ENCODE data around the gene UCN3.

Gene UCN3

GRCh38 chr10:5411941-5412276 is 47.1 kb downstream of the UCN3 start:
- Histone ChIP-seq H3K9ac (ENCODE audit: low read length) (peak overlapping the region; percentile 68), H3K4me1 (ENCODE audit: control insufficient read depth, insufficient read depth, low read length) (peaks cover 11% of the 10 kb centered on the region), H3K27me3 (replicated peaks; ENCODE audit: control insufficient read depth, insufficient read depth, low read length) (no peaks in the 10 kb centered on the region), H3K36me3 (ENCODE audit: control insufficient read depth, insufficient read depth, low read length, severe bottlenecking) (no peaks in the 10 kb centered on the region), H3K4me3 (ENCODE audit: low read length) (peak overlapping the region; percentile 80), H3K9me3 (ENCODE audit: control insufficient read depth, low read length) (no peaks in the 10 kb centered on the region)
- peak; percentile 25 for DNase-seq (ENCODE audit: low read depth)

GRCh38 chr10:5412277-5412941 is 47.6 kb downstream of the UCN3 start, which contains the start of gene NET1:
TSS of gene NET1 (plus strand) at chr10:5412557. CDS start at chr10:5412693, 136 bp downstream.
- Histone ChIP-seq H3K4me3 (ENCODE audit: low read length) (peak within 1 kb of the TSS; percentile 80), H3K9ac (ENCODE audit: low read length) (peak within 1 kb of the TSS; percentile 68), H3K9me3 (ENCODE audit: control insufficient read depth, low read length) (no peaks in the 10 kb centered on the region), H3K4me1 (ENCODE audit: control insufficient read depth, insufficient read depth, low read length) (peaks cover 11% of the 10 kb centered on the region), H3K27me3 (replicated peaks; ENCODE audit: control insufficient read depth, insufficient read depth, low read length) (no peaks in the 10 kb centered on the region), H3K36me3 (ENCODE audit: control insufficient read depth, insufficient read depth, low read length, severe bottlenecking) (no peaks in the 10 kb centered on the region)
- peak; percentile 94 for DNase-seq (ENCODE audit: low read depth)

GRCh38 chr10:5413012-5413938 is 48.5 kb downstream of the UCN3 start:
- Histone ChIP-seq H3K9me3 (ENCODE audit: control insufficient read depth, low read length) (peaks cover 4% of the 10 kb centered on the region), H3K27me3 (replicated peaks; ENCODE audit: control insufficient read depth, insufficient read depth, low read length) (no peaks in the 10 kb centered on the region), H3K36me3 (ENCODE audit: control insufficient read depth, insufficient read depth, low read length, severe bottlenecking) (no peaks in the 10 kb centered on the region), H3K4me1 (ENCODE audit: control insufficient read depth, insufficient read depth, low read length) (peaks cover 11% of the 10 kb centered on the region), H3K9ac (ENCODE audit: low read length) (peak overlapping the region; percentile 54), H3K4me3 (ENCODE audit: low read length) (peak overlapping the region; percentile 80)
- DNase-seq (ENCODE audit: low read depth), result peak; percentile 39

DNA sequence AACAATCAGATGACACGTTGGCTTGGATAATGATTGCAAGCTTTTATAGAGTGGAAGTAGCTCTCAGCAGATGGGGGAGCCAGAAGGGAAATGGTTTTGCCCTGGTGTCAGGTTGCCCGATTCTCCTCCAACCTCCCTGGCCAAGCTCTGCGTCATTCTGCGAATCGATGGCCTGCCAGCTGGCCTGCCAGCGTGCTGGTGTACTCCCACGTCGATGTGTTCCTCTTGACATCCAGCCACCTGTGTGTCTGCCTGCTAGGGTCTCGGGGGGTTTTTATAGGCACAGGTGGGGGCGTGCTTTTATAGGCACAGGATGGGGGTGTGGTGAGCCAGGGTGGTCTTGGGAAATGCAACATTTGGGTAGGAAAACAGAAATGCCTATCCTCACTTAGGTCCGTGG is 52.2 kb downstream of the UCN3 start:
- no peaks in the 10 kb centered on the region for H3K36me3 ChIP-seq (ENCODE audit: control insufficient read depth, insufficient read depth, low read length, severe bottlenecking)
- H3K4me3 ChIP-seq (ENCODE audit: low read length), result no peak overlapping the region
- peaks cover 8% of the 10 kb centered on the region for H3K4me1 ChIP-seq (ENCODE audit: control insufficient read depth, insufficient read depth, low read length)
- no peak for DNase-seq (ENCODE audit: low read depth)
- no peak overlapping the region for H3K9ac ChIP-seq (ENCODE audit: low read length)
- H3K27me3 ChIP-seq (replicated peaks; ENCODE audit: control insufficient read depth, insufficient read depth, low read length), result no peaks in the 10 kb centered on the region
- peaks cover 16% of the 10 kb centered on the region for H3K9me3 ChIP-seq (ENCODE audit: control insufficient read depth, low read length)

DNA sequence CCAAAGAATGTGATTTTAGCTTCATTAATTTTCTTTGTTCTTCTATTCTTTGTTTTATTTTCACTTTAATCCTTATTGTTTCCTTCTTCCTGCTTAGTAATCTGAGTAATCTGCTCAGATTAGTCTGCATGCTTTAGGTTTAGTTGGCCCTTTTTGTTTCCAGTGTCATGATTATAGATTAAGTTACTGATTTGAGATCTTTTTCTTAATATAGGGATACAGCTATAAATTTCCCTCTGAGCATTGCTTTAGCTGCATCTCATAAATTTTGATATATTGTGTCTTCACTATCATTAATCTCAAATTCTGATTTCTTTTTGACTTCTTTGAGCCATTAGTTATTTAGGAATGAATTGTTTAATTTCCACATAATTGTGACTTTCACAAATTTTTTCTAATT is 53.8 kb downstream of the UCN3 start:
- Histone ChIP-seq H3K36me3 (ENCODE audit: control insufficient read depth, insufficient read depth, low read length, severe bottlenecking) (no peaks in the 10 kb centered on the region), H3K9ac (ENCODE audit: low read length) (no peak overlapping the region), H3K4me1 (ENCODE audit: control insufficient read depth, insufficient read depth, low read length) (peaks cover 5% of the 10 kb centered on the region), H3K9me3 (ENCODE audit: control insufficient read depth, low read length) (peaks cover 16% of the 10 kb centered on the region), H3K4me3 (ENCODE audit: low read length) (no peak overlapping the region), H3K27me3 (replicated peaks; ENCODE audit: control insufficient read depth, insufficient read depth, low read length) (no peaks in the 10 kb centered on the region)
- DNase-seq (ENCODE audit: low read depth), result no peak

- Histone ChIP-seq H3K9me3 (ENCODE audit: control insufficient read depth, low read length) (peaks cover 16% of the 10 kb centered on the region), H3K36me3 (ENCODE audit: control insufficient read depth, insufficient read depth, low read length, severe bottlenecking) (no peaks in the 10 kb centered on the region), H3K4me1 (ENCODE audit: control insufficient read depth, insufficient read depth, low read length) (peaks cover 11% of the 10 kb centered on the region), H3K27me3 (replicated peaks; ENCODE audit: control insufficient read depth, insufficient read depth, low read length) (no peaks in the 10 kb centered on the region), H3K4me3 (ENCODE audit: low read length) (no peak overlapping the region), H3K9ac (ENCODE audit: low read length) (no peak overlapping the region)
- DNase-seq (ENCODE audit: low read depth), result no peak
Observed at GRCh38 chr10:5419466-5420094, 54.8 kb downstream of the UCN3 start.

DNA sequence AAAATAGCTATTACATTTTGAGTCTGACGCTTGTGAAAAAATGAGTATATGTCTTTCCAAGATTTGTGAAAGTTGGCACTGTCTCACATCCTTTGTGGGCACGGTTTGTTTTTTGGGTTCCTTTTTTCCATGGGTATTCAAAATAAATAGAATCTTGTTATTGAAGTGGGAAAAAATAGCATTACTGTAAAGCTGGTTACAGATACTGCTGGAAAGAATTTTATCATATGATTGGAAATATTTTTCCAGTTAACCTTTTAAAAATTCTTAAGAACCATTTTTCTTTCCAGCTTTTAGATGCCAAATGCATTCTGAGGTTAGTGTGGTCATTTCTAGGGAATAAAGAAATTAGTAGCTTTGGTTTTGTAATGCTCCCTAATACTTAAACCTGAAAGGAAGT is 59.0 kb downstream of the UCN3 start:
- H3K4me3 ChIP-seq (ENCODE audit: low read length), result no peak overlapping the region
- H3K9ac ChIP-seq (ENCODE audit: low read length), result no peak overlapping the region
- H3K9me3 ChIP-seq (ENCODE audit: control insufficient read depth, low read length), result peaks cover 7% of the 10 kb centered on the region
- H3K27me3 ChIP-seq (replicated peaks; ENCODE audit: control insufficient read depth, insufficient read depth, low read length), result no peaks in the 10 kb centered on the region
- peaks cover 11% of the 10 kb centered on the region for H3K4me1 ChIP-seq (ENCODE audit: control insufficient read depth, insufficient read depth, low read length)
- H3K36me3 ChIP-seq (ENCODE audit: control insufficient read depth, insufficient read depth, low read length, severe bottlenecking), result no peaks in the 10 kb centered on the region
- no peak for DNase-seq (ENCODE audit: low read depth)
